Transverse colon (tissue), 4 donors: Measurements from ENCODE around the gene SELENOO. TPM values are rescaled to one million over a fixed set of nuclear protein-coding genes. Genes with fewer than 3 reads are reported as not detected.
A peak's percentile ranks its signal among the peaks of the same experiment; 100 is the strongest.

ENCODE experiments used
- DNase-seq: peaks from one replicate; pipeline ENCODE4 v3.0.0-alpha.2; 2019
- H3K27ac ChIP-seq, 4 donors: fragments of 200-600 bp; sonication (generic); 2 replicates each; pipeline ENCODE4 v1.5.1; 2016 to 2018; ENCODE audit warnings: inconsistent platforms in 4 of 4
- H3K27me3 ChIP-seq: fragments of 200-600 bp; sonication (generic); 2 replicates; pipeline ENCODE4 v1.5.1; 2017; ENCODE audit warnings: inconsistent platforms
- H3K36me3 ChIP-seq, 4 donors: fragments of 200-600 bp; sonication (generic); 2 replicates each; pipeline ENCODE4 v1.5.1; 2017 to 2019; ENCODE audit warnings: inconsistent platforms in 4 of 4
- H3K4me1 ChIP-seq, 4 donors: fragments of 200-600 bp; sonication (generic); 2 replicates each; pipeline ENCODE4 v1.5.1; 2017 to 2020; ENCODE audit warnings: inconsistent platforms in 4 of 4
- H3K4me3 ChIP-seq, 4 donors: fragments of 200-600 bp; sonication (generic); 1 replicate in 1 of 4; 2 replicates in 3 of 4; pipeline versions ENCODE4 v1.5.1 to v1.6.1; 2017 to 2019; ENCODE audit warnings: inconsistent platforms in 4 of 4
- H3K9me3 ChIP-seq, 2 donors: fragments of 200-600 bp; sonication (generic); 2 replicates each; pipeline ENCODE4 v1.5.1; 2017 to 2019; ENCODE audit warnings: inconsistent platforms in 2 of 2
- CTCF ChIP-seq, 5 experiments: fragments of 200-600 bp in 3 of 5; fragments of 450-650 bp in 2 of 5; sonication (generic) in 3 of 5; IDR thresholded peaks; 1 replicate in 2 of 5; 2 replicates in 3 of 5; pipeline ENCODE4 v1.5.1; 2016 to 2017; ENCODE audit warnings: antibody characterized with exemption in 5 of 5, inconsistent platforms in 3 of 5, mild to moderate bottlenecking in 2 of 5, moderate library complexity in 1 of 5
- EP300 ChIP-seq: sonication (generic); formaldehyde crosslinking; IDR thresholded peaks from one replicate; pipeline ENCODE4 v1.6.1; 2017; ENCODE audit warnings: antibody characterized with exemption, low read depth
- POLR2A ChIP-seq: fragments of 450-650 bp; IDR thresholded peaks from one replicate; pipeline ENCODE4 v1.6.1; 2016; ENCODE audit warnings: antibody characterized with exemption, mild to moderate bottlenecking, moderate library complexity
- POLR2AphosphoS5 ChIP-seq, 3 donors: sonication (generic); formaldehyde crosslinking; IDR thresholded peaks; one replicate each; pipeline ENCODE4 v1.6.1; 2016; ENCODE audit warnings: antibody characterized with exemption in 3 of 3
- WGBS, 2 donors: methylation state at CpG; one replicate each; pipeline ENCODE4 v1.1.5; 2018; ENCODE audit warnings: low coverage in 1 of 2; 5-methylcytosine and 5-hydroxymethylcytosine counted together
- in situ Hi-C, 4 donors: fragments of 200-750 bp; cut with MboI; loops; one replicate each; pipeline versions ENCODE4 v1.15.0 to v1.15.1; 2017; ENCODE audit warnings: low sequenced_read_pairs in 3 of 4, low pct_ligation_motif_present in 1 of 4, low pct_unique_long_range_greater_than_20kb in 1 of 4
- intact Hi-C: fragments of 100-400 bp; cut with DNase I; formaldehyde crosslinking; loops from one replicate; pipeline ENCODE4 v1.15.1; 2023; ENCODE audit warnings: low total_unique reads
- total RNA-seq, 4 donors: library from RNA; depleted of rRNA; stranded (reverse); fragments of >200 nt; gene quantifications; one replicate each; pipeline ENCODE4 v1.1.0, GENCODE V29; 2016

SELENOO gene
- total RNA-seq, 4 donors from 2014 or later, result 27.3 to 91.3 (median 35.1) TPM

DNA sequence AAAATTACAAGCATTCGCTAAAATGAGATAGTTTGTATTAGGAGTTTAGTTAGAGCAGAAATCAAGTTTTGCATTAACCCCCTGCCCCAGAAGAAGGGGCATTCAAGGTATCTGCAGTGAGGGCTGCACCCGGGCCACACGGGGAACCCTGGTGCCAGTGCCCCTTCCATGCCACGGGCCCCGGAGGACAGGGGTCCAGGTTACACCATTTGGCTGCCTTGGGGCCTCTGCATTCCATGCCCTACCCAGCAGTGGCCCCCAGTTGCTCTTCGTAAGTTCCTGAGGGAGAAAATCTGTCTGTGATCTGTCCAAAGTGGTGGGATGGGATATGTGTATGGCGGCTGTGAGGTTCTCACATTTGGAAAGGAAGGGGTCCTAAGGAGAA is 47.1 kb upstream of the SELENOO start:
- Histone ChIP-seq H3K4me1 (no peaks in the 10 kb centered on the region), H3K4me3 (no peak overlapping the region), H3K9me3 (no peaks in the 10 kb centered on the region), H3K36me3 (no peaks in the 10 kb centered on the region), H3K27ac (no peak overlapping the region), H3K27me3 (no peaks in the 10 kb centered on the region)
- intact Hi-C loops, result loop anchor here (5.0 kb wide), 1 partner anchor 59 kb away; no protein-coding TSS in a partner anchor
- WGBS, 2 donors, result 83 to 86% methylated on average over 2 to 7 of the region's 7 CpGs
- in situ Hi-C loops, result no loop called here
- no peak for TF ChIP-seq EP300
- TF ChIP-seq CTCF (IDR thresholded peaks at IDR 0.05), result no peak
- no peak for TF ChIP-seq POLR2AphosphoS5 (IDR thresholded peaks at IDR 0.05)
- TF ChIP-seq POLR2A, result no peak
- no peak for DNase-seq

GRCh38 chr22:50157709-50158375 is 43.0 kb upstream of the SELENOO start:
- no peaks in the 10 kb centered on the region for H3K4me1 ChIP-seq
- H3K27me3 ChIP-seq, result no peaks in the 10 kb centered on the region
- 61 to 69% methylated on average over 8 to 21 of the region's 21 CpGs for WGBS, 2 donors
- H3K9me3 ChIP-seq, result no peaks in the 10 kb centered on the region
- no peaks in the 10 kb centered on the region for H3K36me3 ChIP-seq
- no peak overlapping the region for H3K27ac ChIP-seq
- DNase-seq, result peak; percentile 82
- TF ChIP-seq EP300 (no peak), POLR2A (no peak), CTCF (IDR thresholded peaks at IDR 0.05) (no peak), POLR2AphosphoS5 (IDR thresholded peaks at IDR 0.05) (peak in 1 of 3 donors; percentile 20)
- intact Hi-C loops (no loop called here), in situ Hi-C loops (no loop called here)
- H3K4me3 ChIP-seq, result no peak overlapping the region

DNA sequence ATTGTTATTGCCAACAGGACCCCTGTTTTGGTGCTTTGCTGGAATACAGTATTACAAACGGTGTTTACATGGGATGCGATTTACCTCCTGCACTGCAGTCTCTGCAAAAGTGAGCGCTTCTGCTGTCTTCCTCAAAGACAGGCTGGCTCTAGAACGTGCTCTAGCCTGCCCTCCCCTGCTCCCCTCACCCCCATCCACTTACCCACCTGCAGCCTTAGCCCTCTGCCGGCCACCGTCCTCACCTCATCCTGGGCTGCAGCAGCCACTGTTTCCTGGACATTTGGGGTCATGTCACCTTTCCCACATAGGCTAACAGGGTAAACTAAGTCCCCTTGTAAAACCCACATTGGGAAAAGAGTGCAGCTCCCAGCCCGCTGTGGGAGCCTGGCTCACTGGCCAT is 39.9 kb upstream of the SELENOO start:
- no peak for DNase-seq
- 81% methylated on average over 3 to 7 of the region's 7 CpGs for WGBS, 2 donors
- H3K27ac ChIP-seq, result no peak overlapping the region
- H3K4me1 ChIP-seq, result no peaks in the 10 kb centered on the region
- intact Hi-C loops (no loop called here), in situ Hi-C loops (no loop called here)
- H3K27me3 ChIP-seq, result no peaks in the 10 kb centered on the region
- no peaks in the 10 kb centered on the region for H3K9me3 ChIP-seq
- H3K4me3 ChIP-seq, result no peak overlapping the region
- H3K36me3 ChIP-seq, result no peaks in the 10 kb centered on the region
- TF ChIP-seq CTCF (IDR thresholded peaks at IDR 0.05), result no peak
- TF ChIP-seq POLR2A, result no peak
- TF ChIP-seq POLR2AphosphoS5 (IDR thresholded peaks at IDR 0.05), result no peak
- no peak for TF ChIP-seq EP300

DNA sequence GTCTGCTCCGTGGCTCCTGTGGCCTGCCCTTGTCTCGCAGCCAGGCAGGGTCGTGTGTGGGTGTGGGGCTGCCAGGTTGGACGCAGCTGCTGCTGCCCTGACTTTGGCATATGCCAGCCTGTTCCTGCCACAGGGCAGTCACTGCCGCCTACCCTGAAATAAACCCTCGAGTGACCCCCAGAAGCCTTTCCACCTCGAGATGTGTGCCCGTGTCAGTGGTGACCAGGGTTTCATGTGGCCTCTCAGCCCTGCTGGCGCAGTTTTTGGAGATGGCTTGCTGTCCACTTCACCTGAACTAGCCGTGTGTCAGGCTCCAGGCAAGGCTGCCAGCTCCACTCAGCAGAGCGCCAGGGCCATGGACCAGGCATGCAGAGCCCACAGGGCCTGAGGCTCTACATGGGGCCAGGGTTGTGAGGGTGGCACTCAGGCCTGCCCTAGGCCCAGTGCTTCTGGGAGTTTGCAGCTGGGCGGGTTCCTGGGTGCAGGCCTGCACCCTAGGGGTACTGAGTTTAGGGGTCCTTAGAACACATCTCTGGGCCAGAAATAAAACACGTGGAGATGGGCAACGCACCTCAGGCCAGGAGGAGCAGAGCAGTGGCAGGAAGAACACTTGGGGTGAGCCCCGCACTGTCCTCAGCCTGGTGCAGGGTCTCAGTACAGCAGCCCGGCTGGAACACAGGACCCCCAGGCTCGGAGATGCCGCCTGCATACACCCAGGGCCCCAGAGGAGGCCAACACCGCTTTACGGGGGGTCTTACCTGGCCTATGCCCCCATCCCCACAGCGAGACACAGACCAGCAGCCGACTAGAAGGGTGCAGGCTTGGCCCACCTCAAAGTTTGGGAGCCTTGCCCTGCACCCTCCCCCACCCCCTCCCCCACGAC is 39.1 kb upstream of the SELENOO start:
- Histone ChIP-seq H3K27me3 (no peaks in the 10 kb centered on the region), H3K9me3 (no peaks in the 10 kb centered on the region), H3K4me3 (no peak overlapping the region), H3K36me3 (no peaks in the 10 kb centered on the region), H3K4me1 (no peaks in the 10 kb centered on the region), H3K27ac (no peak overlapping the region)
- TF ChIP-seq EP300 (no peak), CTCF (IDR thresholded peaks at IDR 0.05) (no peak), POLR2A (no peak), POLR2AphosphoS5 (IDR thresholded peaks at IDR 0.05) (no peak)
- WGBS, 2 donors, result 80 to 84% methylated on average over 1 to 17 of the region's 23 CpGs
- in situ Hi-C loops (no loop called here), intact Hi-C loops (no loop called here)
- DNase-seq, result no peak
